WTC11 (cell line): ENCODE results near the gene ETV1.

Experiments
- CTCF ChIP-seq: fragments of 200-600 bp; IDR thresholded peaks from 2 replicates; pipeline ENCODE4 v1.8.0; 2022; ENCODE audit warnings: antibody characterized with exemption
- TF ChIP-seq, protein P1 (sequence below): sonication (generic); formaldehyde crosslinking; IDR thresholded peaks from 2 replicates; pipeline ENCODE4 v1.8.0; 2022; ENCODE audit warnings: mild to moderate bottlenecking, missing genetic modification reagents

GRCh38 chr7:13949445-13949844 is 40.0 kb downstream of the ETV1 start:
- TF ChIP-seq, protein P1, sequence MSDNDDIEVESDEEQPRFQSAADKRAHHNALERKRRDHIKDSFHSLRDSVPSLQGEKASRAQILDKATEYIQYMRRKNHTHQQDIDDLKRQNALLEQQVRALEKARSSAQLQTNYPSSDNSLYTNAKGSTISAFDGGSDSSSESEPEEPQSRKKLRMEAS = no peak
- TF ChIP-seq CTCF = no peak
